ENCODE results near the gene GOLIM4. TPM values are rescaled to one million over a fixed set of nuclear protein-coding genes. Genes with fewer than 3 reads are reported as not detected.

Gene GOLIM4
- total and polyA plus RNA-seq, 2 donors (not counting 1 experiment from before 2014, with no cell fraction given) = 46.2 to 77.3 TPM

GRCh38 chr3:168051531-168052471 is 43.9 kb downstream of the GOLIM4 start:
- H3K9ac ChIP-seq (ENCODE audit: insufficient read depth, low read length) = peak overlapping the region; percentile 13
- H3K4me2 ChIP-seq (ENCODE audit: extremely low read depth, insufficient read depth, low read length) = peak overlapping the region; percentile 78

GRCh38 chr3:168051070-168051469 is 44.7 kb downstream of the GOLIM4 start:
- H4K20me1 ChIP-seq (ENCODE audit: control insufficient read depth, extremely low read depth, insufficient read depth, low read length) = no peaks in the 10 kb centered on the region
- no peaks in the 10 kb centered on the region for H3K27me3 ChIP-seq (ENCODE audit: control insufficient read depth, insufficient read depth, low read length)
- TF ChIP-seq EZH2 (IDR thresholded peaks at IDR 0.05; ENCODE audit: low read length, missing control alignments) (no peak), CTCF (conservative IDR thresholded peaks at IDR 0.05 in 1 of 2, IDR thresholded peaks at IDR 0.05 in 1 of 2; ENCODE audit: low read depth in 1 of 2, low read length in 2 of 2) (no peak)
- no peak overlapping the region for H3K27ac ChIP-seq (ENCODE audit: insufficient read depth, low read length)
- H3K79me2 ChIP-seq (ENCODE audit: control insufficient read depth, insufficient read depth, low read length) = peaks cover 38% of the 10 kb centered on the region
- H2AFZ ChIP-seq (ENCODE audit: low read length) = no peak overlapping the region
- H3K36me3 ChIP-seq (ENCODE audit: control insufficient read depth, insufficient read depth, low read length) = no peaks in the 10 kb centered on the region
- H3K9me3 ChIP-seq (ENCODE audit: control insufficient read depth, insufficient read depth, low read depth, low read length) = no peaks in the 10 kb centered on the region
- no peak overlapping the region for H3K9ac ChIP-seq (ENCODE audit: insufficient read depth, low read length)
- no peak overlapping the region for H3K4me3 ChIP-seq (replicated peaks in 1 of 4; ENCODE audit: control extremely low read depth in 1 of 4, insufficient read depth in 1 of 4, low read depth in 3 of 4, low read length in 4 of 4)
- H3K4me1 ChIP-seq (ENCODE audit: control insufficient read depth, extremely low read depth, insufficient read depth, low read length) = peaks cover 9% of the 10 kb centered on the region
- no peak overlapping the region for H3K4me2 ChIP-seq (ENCODE audit: extremely low read depth, insufficient read depth, low read length)
- no peak for DNase-seq (ENCODE audit: low read depth in 2 of 2)

More at GRCh38 chr3:168051531-168052471, 43.9 kb downstream of the GOLIM4 start:
- Histone ChIP-seq H3K36me3 (ENCODE audit: control insufficient read depth, insufficient read depth, low read length) (no peaks in the 10 kb centered on the region), H4K20me1 (ENCODE audit: control insufficient read depth, extremely low read depth, insufficient read depth, low read length) (no peaks in the 10 kb centered on the region), H3K27me3 (ENCODE audit: control insufficient read depth, insufficient read depth, low read length) (no peaks in the 10 kb centered on the region), H3K4me1 (ENCODE audit: control insufficient read depth, extremely low read depth, insufficient read depth, low read length) (peaks cover 9% of the 10 kb centered on the region), H2AFZ (ENCODE audit: low read length) (no peak overlapping the region), H3K27ac (ENCODE audit: insufficient read depth, low read length) (peak overlapping the region; percentile 43), H3K4me3 (replicated peaks in 1 of 4; ENCODE audit: control extremely low read depth in 1 of 4, insufficient read depth in 1 of 4, low read depth in 3 of 4, low read length in 4 of 4) (peak overlapping the region in 1 of 4 experiments; percentile 38), H3K9me3 (ENCODE audit: control insufficient read depth, insufficient read depth, low read depth, low read length) (no peaks in the 10 kb centered on the region), H3K79me2 (ENCODE audit: control insufficient read depth, insufficient read depth, low read length) (peaks cover 41% of the 10 kb centered on the region)
- peak; percentile 70 to 86 for DNase-seq (ENCODE audit: low read depth in 2 of 2)
- no peak for TF ChIP-seq EZH2 (IDR thresholded peaks at IDR 0.05; ENCODE audit: low read length, missing control alignments)
- no peak for TF ChIP-seq CTCF (conservative IDR thresholded peaks at IDR 0.05 in 1 of 2, IDR thresholded peaks at IDR 0.05 in 1 of 2; ENCODE audit: low read depth in 1 of 2, low read length in 2 of 2)

- H3K4me3 ChIP-seq (replicated peaks in 1 of 4; ENCODE audit: control extremely low read depth in 1 of 4, insufficient read depth in 1 of 4, low read depth in 3 of 4, low read length in 4 of 4) = no peak overlapping the region
- peak; percentile 79 to 89 for DNase-seq (ENCODE audit: low read depth in 2 of 2)
- TF ChIP-seq CTCF (conservative IDR thresholded peaks at IDR 0.05 in 1 of 2, IDR thresholded peaks at IDR 0.05 in 1 of 2; ENCODE audit: low read depth in 1 of 2, low read length in 2 of 2) (no peak), EZH2 (IDR thresholded peaks at IDR 0.05; ENCODE audit: low read length, missing control alignments) (no peak)
- no peaks in the 10 kb centered on the region for H3K9me3 ChIP-seq (ENCODE audit: control insufficient read depth, insufficient read depth, low read depth, low read length)
- H3K79me2 ChIP-seq (ENCODE audit: control insufficient read depth, insufficient read depth, low read length) = peaks cover 33% of the 10 kb centered on the region
- no peaks in the 10 kb centered on the region for H4K20me1 ChIP-seq (ENCODE audit: control insufficient read depth, extremely low read depth, insufficient read depth, low read length)
- H3K9ac ChIP-seq (ENCODE audit: insufficient read depth, low read length) = no peak overlapping the region
- no peak overlapping the region for H2AFZ ChIP-seq (ENCODE audit: low read length)
- H3K4me1 ChIP-seq (ENCODE audit: control insufficient read depth, extremely low read depth, insufficient read depth, low read length) = peaks cover 9% of the 10 kb centered on the region
- no peaks in the 10 kb centered on the region for H3K36me3 ChIP-seq (ENCODE audit: control insufficient read depth, insufficient read depth, low read length)
- no peaks in the 10 kb centered on the region for H3K27me3 ChIP-seq (ENCODE audit: control insufficient read depth, insufficient read depth, low read length)
- no peak overlapping the region for H3K4me2 ChIP-seq (ENCODE audit: extremely low read depth, insufficient read depth, low read length)
- no peak overlapping the region for H3K27ac ChIP-seq (ENCODE audit: insufficient read depth, low read length)
Observed at GRCh38 chr3:168049367-168049974, 46.3 kb downstream of the GOLIM4 start.
